Stomach (tissue), 9 donors: ENCODE measurements around the gene STARD5. TPM values are rescaled to one million over a fixed set of nuclear protein-coding genes. Genes with fewer than 3 reads are reported as not detected.

Source experiments
- DNase-seq, 2 donors: peaks; one replicate each; pipeline versions ENCODE4 v3.0.0 to v3.0.0-alpha.2; 2013 to 2019
- H3K27ac ChIP-seq, 5 donors: fragments of 200-600 bp in 4 of 5; sonication (generic) in 4 of 5; one replicate each; pipeline ENCODE4 v1.5.1; 2013 to 2019; ENCODE audit warnings: mild to moderate bottlenecking in 1 of 5, moderate library complexity in 1 of 5
- H3K27me3 ChIP-seq, 3 donors: fragments of 200-600 bp; sonication (generic); one replicate each; pipeline ENCODE4 v1.5.1; 2017 to 2019; ENCODE audit warnings: mixed run types in 1 of 3
- H3K36me3 ChIP-seq, 4 donors: fragments of 200-600 bp; sonication (generic); 1 replicate in 3 of 4; 2 replicates in 1 of 4; pipeline ENCODE4 v1.5.1; 2016 to 2019
- H3K4me1 ChIP-seq, 4 donors: fragments of 200-600 bp; sonication (generic); one replicate each; pipeline ENCODE4 v1.5.1; 2016 to 2019
- H3K4me3 ChIP-seq, 4 donors: fragments of 200-600 bp; sonication (generic) in 3 of 4; one replicate each; pipeline ENCODE4 v1.5.1; 2016 to 2019; ENCODE audit warnings: mild to moderate bottlenecking in 1 of 4
- H3K9me3 ChIP-seq, 4 donors: fragments of 200-600 bp; sonication (generic); one replicate each; pipeline ENCODE4 v1.5.1; 2016 to 2019
- EP300 ChIP-seq: sonication (generic); formaldehyde crosslinking; IDR thresholded peaks from one replicate; pipeline ENCODE4 v1.6.1; 2017; ENCODE audit warnings: antibody characterized with exemption
- POLR2A ChIP-seq, 4 donors: fragments of 450-650 bp; IDR thresholded peaks; one replicate each; pipeline ENCODE4 v1.6.1; 2016; ENCODE audit warnings: antibody characterized with exemption in 4 of 4, control low read depth in 2 of 4, mild to moderate bottlenecking in 1 of 4, moderate library complexity in 1 of 4
- POLR2AphosphoS5 ChIP-seq, 3 donors: sonication (generic); formaldehyde crosslinking; IDR thresholded peaks; one replicate each; pipeline ENCODE4 v1.6.1; 2016; ENCODE audit warnings: antibody characterized with exemption in 3 of 3
- WGBS, 5 donors: extraction: QIAGEN DNeasy Blood & Tissue Kit in 3 of 5; methylation state at CpG; one replicate each; pipeline versions ENCODE4 v1.1.5 to v1.1.7; 2013 to 2018; 5-methylcytosine and 5-hydroxymethylcytosine counted together
- intact Hi-C: fragments of 100-400 bp; cut with DNase I; formaldehyde crosslinking; loops from one replicate; pipeline ENCODE4 v1.15.1; 2023; ENCODE audit warnings: low total_unique reads
- polyA plus RNA-seq, 3 donors: library from polyadenylated mRNA; stranded (reverse); fragments of 200-250 nt; gene quantifications; one replicate each; pipeline ENCODE4 v1.2.3, GENCODE V29; 2013
- total RNA-seq, 5 donors: library from RNA; depleted of rRNA; stranded (reverse); fragments of >200 nt; gene quantifications; one replicate each; pipeline versions ENCODE4 v1.1.0 to v1.2.3, GENCODE V29; 2014 to 2016
- TF ChIP-seq, protein P1 (sequence below), 7 experiments: fragments of 450-650 bp in 4 of 7; fragments of 200-600 bp in 3 of 7; sonication (generic) in 3 of 7; IDR thresholded peaks; one replicate each; pipeline ENCODE4 v1.5.1; 2016 to 2019; ENCODE audit warnings: antibody characterized with exemption in 7 of 7, control low read depth in 2 of 7, mild to moderate bottlenecking in 1 of 7
- donor health status: healthy with polysubstance abuse.
- donor health status: Bipolar disorder and iron deficiency.
- donor health status: healthy.

The STARD5 gene
- total and polyA plus RNA-seq, 8 donors, result 0.89 to 157 (median 4.2) TPM; not detected in 1

DNA sequence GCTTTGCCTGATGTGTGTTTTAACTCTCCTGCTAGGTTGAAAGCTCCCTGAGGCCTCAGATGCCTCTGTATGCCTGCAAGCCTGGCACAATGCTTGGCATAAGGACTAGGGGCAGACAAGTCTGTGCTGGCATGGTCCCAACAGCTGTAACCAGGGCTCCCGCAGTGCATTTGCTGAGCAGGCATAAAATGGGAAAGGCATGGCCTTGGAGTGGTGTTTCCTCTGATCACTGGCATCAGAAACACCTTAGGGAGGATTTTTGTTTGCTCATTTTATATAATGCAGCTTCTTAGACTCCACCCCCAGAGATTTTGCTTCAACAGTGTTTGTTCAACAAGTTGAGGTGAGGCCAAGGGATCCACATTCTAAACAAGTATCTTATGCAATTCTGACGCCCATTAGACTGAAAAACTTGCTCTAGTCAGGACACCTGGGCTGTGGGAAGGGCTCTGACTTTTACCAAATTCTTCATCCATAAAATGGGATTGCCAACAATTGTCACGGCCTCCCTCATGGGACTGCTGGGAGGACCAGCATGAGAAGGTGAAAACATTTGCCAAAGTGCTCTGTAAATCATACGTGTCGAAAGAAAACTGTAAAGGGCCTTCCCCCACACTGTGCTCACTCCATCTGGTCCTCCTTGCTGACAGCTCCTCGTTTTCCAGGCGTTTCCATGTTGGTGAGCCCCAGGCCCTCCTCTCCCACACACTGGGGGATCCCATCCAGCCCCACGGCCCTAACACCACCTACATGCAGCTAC, 43.1 kb downstream of the STARD5 start:
- H3K27ac ChIP-seq, result no peak overlapping the region
- intact Hi-C loops, result no loop called here
- no peaks in the 10 kb centered on the region for H3K27me3 ChIP-seq
- no peak for DNase-seq
- H3K4me3 ChIP-seq, result no peak overlapping the region
- peaks cover 0 to 9% (median 3%) of the 10 kb centered on the region in 4 donors for H3K4me1 ChIP-seq
- TF ChIP-seq, protein P1, sequence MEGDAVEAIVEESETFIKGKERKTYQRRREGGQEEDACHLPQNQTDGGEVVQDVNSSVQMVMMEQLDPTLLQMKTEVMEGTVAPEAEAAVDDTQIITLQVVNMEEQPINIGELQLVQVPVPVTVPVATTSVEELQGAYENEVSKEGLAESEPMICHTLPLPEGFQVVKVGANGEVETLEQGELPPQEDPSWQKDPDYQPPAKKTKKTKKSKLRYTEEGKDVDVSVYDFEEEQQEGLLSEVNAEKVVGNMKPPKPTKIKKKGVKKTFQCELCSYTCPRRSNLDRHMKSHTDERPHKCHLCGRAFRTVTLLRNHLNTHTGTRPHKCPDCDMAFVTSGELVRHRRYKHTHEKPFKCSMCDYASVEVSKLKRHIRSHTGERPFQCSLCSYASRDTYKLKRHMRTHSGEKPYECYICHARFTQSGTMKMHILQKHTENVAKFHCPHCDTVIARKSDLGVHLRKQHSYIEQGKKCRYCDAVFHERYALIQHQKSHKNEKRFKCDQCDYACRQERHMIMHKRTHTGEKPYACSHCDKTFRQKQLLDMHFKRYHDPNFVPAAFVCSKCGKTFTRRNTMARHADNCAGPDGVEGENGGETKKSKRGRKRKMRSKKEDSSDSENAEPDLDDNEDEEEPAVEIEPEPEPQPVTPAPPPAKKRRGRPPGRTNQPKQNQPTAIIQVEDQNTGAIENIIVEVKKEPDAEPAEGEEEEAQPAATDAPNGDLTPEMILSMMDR (IDR thresholded peaks at IDR 0.05), result no peak
- TF ChIP-seq POLR2A (IDR thresholded peaks at IDR 0.05), result no peak
- H3K36me3 ChIP-seq, result peaks cover 0 to 14% (median 3%) of the 10 kb centered on the region in 4 donors
- no peaks in the 10 kb centered on the region for H3K9me3 ChIP-seq
- 74 to 77% (median 77%) methylated on average over 8 of the region's 8 CpGs for WGBS, 5 donors

DNA sequence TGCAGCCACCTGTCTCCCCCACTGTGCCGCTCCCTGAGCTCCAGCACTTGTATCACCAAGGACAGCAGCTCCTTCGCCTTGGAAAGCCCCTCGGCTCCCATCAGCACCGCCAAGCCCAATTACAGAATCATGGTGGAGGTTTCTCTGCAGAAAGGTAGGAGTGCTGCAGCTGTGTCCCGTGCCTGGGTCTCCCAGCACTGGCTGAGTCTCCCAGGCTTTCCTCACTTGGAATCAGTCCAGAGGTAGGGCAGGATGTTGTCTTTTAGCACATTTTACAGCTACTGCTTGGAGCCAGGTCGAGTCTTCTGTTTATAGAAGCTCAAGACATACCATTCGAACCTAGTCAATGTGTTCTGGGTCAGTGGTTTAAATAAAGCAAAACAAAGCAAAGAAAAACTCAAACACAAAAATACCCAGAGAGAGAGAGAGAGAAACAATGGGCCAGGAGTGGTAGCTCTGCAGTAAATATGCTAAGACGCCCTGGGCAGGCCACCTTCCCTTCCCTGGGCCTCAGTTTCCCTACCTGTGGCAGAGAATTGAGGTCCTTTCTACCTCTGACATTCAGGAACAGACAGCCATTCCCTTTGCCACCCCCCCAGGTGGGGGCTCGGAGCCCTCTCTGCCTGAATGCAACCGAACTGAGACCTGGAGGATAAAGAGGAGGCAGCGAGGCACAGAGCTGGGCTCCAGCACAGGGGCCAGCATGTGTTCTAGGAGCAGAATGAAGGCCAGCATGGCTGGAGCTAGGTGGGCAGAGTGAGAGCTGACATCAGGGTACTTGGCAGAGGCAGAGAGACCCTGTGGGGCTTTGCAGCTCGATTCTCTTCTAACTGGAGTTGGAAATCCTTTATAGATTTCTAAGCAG, 44.1 kb downstream of the STARD5 start:
- Histone ChIP-seq H3K9me3 (no peaks in the 10 kb centered on the region), H3K4me1 (peaks cover 0 to 20% (median 8%) of the 10 kb centered on the region in 4 donors), H3K4me3 (no peak overlapping the region), H3K27me3 (no peaks in the 10 kb centered on the region), H3K36me3 (peaks cover 0 to 14% (median 3%) of the 10 kb centered on the region in 4 donors), H3K27ac (no peak overlapping the region)
- intact Hi-C loops, result no loop called here
- DNase-seq, result no peak
- whole genome bisulfite sequencing, 5 donors, result 74 to 86% (median 80%) methylated on average over 11 to 12 of the region's 12 CpGs
- no peak for TF ChIP-seq EP300
- TF ChIP-seq, protein P1 (IDR thresholded peaks at IDR 0.05), result no peak
- no peak for TF ChIP-seq POLR2AphosphoS5 (IDR thresholded peaks at IDR 0.05)
- TF ChIP-seq POLR2A (IDR thresholded peaks at IDR 0.05), result no peak

DNA sequence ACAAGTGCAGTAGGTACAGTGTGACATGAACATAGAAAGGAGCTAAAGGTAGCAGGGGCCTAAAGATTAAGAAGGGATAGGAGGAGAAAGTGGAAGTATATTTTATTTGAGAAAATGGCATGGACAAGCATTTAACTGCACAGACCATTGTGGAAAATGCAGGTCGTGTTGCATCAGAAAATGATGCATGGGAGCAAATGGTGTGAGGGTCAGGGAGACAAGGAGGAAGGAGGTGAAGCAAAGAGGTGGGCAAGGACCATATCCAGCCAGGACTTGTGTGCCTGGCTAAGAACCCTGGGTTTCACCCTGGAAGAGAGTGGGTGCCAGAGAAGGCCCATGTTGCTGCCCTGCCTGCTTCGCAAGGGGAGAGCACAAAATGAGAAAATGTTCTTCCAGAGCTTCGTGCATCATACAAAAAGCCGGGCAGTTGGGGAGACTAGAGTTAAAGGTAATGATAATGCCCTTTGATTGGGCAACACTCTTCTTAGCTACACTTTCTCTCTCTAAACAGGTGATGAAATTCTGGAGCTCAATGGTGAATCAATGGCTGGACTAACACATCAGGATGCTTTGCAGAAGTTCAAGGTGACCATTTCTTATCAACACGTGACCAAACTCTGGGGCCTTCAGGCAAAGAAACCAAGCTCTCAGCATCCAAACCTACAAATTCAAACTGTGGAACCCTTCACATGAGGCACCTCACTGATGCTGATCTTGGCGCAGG, 45.5 kb downstream of the STARD5 start:
- Histone ChIP-seq H3K4me3 (no peak overlapping the region), H3K9me3 (no peaks in the 10 kb centered on the region), H3K27ac (no peak overlapping the region), H3K27me3 (no peaks in the 10 kb centered on the region), H3K36me3 (peaks cover 0 to 14% (median 3%) of the 10 kb centered on the region in 4 donors), H3K4me1 (peaks cover 0 to 23% (median 10%) of the 10 kb centered on the region in 4 donors)
- no peak for DNase-seq
- intact Hi-C loops, result no loop called here
- TF ChIP-seq POLR2AphosphoS5 (IDR thresholded peaks at IDR 0.05) (no peak), EP300 (no peak), POLR2A (IDR thresholded peaks at IDR 0.05) (no peak)
- TF ChIP-seq, protein P1 (IDR thresholded peaks at IDR 0.05), result no peak
- WGBS, 5 donors, result 89 to 96% (median 90%) methylated on average over 6 of the region's 6 CpGs

DNA sequence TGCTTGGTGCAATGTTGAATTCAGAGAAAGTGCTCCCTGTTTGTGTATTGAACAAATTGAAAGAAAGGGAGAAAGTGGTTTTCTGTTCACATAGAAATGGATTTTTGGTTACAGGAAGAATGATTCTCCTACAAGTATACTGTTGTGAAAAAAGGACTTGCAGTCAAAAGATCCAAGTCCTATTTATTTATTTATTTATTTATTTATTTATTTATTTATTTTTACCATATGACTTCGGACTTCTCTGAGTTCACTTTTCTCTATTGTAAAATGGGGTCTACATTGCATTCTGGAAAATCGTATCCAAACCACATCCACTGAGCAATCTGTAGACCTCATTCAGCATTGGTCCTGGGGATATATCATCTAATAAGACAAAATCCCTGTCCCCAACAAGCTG, 46.1 kb downstream of the STARD5 start:
- Histone ChIP-seq H3K36me3 (peaks cover 0 to 12% (median 3%) of the 10 kb centered on the region in 4 donors), H3K27me3 (no peaks in the 10 kb centered on the region), H3K4me1 (peaks cover 0 to 23% (median 10%) of the 10 kb centered on the region in 4 donors), H3K9me3 (no peaks in the 10 kb centered on the region), H3K27ac (no peak overlapping the region), H3K4me3 (no peak overlapping the region)
- no peak for DNase-seq
- 92 to 98% (median 94%) methylated on average over 2 of the region's 2 CpGs for WGBS, 5 donors
- intact Hi-C loops, result no loop called here
- TF ChIP-seq, protein P1 (IDR thresholded peaks at IDR 0.05), result no peak
- TF ChIP-seq EP300, result no peak
- no peak for TF ChIP-seq POLR2AphosphoS5 (IDR thresholded peaks at IDR 0.05)
- TF ChIP-seq POLR2A (IDR thresholded peaks at IDR 0.05), result no peak
